IPS-NIHi7 (cell line): ENCODE measurements around the gene GABRD.

Experiments
- DNase-seq: peaks from one replicate; pipeline ENCODE4 v3.0.0; 2012; ENCODE audit warnings: mixed read lengths; ENCODE audit errors: extremely low spot score

The GABRD gene

DNA sequence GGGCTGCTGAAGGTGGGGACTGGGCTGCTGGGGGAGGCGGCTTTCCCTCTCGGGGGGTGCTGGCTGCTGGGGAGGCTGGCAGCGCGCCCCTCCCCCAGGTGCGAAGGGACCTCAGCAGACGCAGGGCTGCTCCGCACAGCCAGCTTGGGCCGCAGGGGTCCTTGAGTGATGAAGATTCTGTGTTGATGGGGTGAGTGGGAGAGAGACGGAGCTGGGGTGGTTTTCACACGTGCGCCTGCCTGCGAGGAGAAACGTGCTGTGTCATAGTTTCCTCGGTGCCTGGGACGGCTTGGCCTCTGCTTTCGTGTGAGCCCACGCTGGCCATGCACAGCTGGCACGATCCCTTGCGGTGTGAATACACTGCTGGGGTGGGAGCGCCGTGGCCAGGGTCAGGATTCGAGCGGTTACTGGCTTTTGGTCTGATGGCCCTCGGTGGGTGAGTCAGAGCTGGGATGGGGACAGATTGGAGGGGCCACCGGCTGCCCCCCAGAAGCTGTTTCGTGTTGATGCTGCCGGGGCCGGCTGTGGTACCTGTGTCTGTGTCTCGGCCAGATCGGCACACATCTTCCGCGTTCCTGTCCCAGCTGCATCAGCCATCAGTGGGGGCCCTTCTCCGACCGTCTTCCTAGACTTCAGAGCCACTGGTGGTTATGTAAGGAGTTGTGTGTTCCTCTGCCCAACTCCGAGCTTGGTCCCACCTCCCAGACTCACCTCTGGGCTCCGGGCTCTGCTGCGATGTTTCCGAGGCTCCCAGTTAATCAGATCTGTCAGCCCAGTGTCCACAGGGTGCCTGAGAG lies 56.0 kb downstream of the GABRD start:
- DNase-seq = no peak

GRCh38 chr1:2076826-2077225 lies 57.7 kb downstream of the GABRD start:
- no peak for DNase-seq

GRCh38 chr1:2078170-2078569 lies 59.0 kb downstream of the GABRD start:
- no peak for DNase-seq

DNA sequence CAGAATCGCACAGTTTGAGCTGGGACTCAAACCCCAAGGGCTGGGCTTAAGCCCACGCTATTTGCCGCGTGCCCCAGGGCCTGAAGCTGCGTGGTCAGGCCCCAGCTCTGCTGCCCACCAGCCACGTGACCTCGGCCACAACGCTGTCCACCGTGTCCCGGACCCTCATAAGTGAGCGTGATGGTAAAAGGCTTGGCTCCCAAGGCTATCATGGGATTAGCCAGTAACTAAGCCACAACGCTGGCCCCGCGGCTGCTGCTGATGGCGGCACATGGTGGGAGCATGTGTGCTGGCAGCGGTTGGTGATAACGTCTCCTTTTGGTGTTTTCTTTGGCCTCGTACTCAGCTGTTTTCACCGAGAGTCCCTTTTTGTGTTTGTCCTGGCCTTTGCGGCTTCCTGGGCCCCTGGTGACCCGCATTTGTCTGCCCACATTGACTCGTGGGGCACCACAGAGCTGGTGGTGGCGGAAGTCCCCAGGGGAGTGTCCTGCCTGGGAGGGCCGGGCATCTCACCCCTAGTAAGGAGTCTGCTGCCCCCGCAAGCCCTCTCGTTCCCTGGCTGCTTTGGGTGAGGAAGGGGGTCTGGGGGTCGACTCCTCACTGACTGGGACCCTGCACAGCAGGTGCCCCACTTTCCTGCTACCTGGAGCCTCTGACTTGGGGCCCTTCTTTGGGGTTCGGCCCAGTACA lies 60.4 kb downstream of the GABRD start:
- DNase-seq = no peak

DNA sequence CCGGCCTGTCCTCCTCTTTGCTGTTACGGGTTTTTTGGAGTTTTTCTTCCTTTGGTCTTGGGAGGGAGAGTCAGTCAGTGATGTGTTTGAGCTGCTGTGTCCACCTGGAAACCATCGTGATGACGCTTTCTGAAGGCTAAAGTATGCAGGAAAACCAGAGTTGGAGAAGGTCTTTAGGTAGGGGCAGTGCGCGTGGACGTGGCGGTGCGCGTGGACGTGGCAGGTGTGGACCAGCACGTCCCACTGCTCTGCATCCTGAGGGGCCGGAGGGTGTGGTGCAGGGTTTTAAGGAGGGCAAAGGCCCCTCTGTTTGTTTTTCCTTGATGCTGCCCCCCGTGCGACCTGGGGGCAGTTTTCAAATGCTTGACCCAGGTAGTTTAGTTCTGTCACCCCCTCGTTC lies 61.0 kb downstream of the GABRD start:
- no peak for DNase-seq
